Endothelial cell (in vitro differentiated cells): Measurements from ENCODE around the gene ETV4. TPM values are rescaled to one million over a fixed set of nuclear protein-coding genes. Genes with fewer than 3 reads are reported as not detected.

ENCODE experiments used
- DNase-seq: peaks from one replicate; pipeline ENCODE4 v3.0.0; 2021; ENCODE audit warnings: low spot score
- H3K27ac Mint-ChIP-seq: one replicate; pipeline ENCODE4 v1.8.0; 2021; ENCODE audit warnings: mixed read lengths, inconsistent platforms; ENCODE audit not compliant: unreplicated experiment
- H3K27me3 Mint-ChIP-seq: one replicate; pipeline ENCODE4 v1.8.0; 2021; ENCODE audit warnings: mild to moderate bottlenecking, moderate library complexity, mixed read lengths, inconsistent platforms; ENCODE audit not compliant: unreplicated experiment
- H3K36me3 Mint-ChIP-seq: one replicate; pipeline ENCODE4 v1.8.0; 2021; ENCODE audit warnings: mild to moderate bottlenecking, low read depth, mixed read lengths, inconsistent platforms; ENCODE audit not compliant: unreplicated experiment
- H3K4me1 Mint-ChIP-seq: one replicate; pipeline ENCODE4 v1.8.0; 2021; ENCODE audit warnings: mild to moderate bottlenecking, mixed read lengths, inconsistent platforms; ENCODE audit not compliant: unreplicated experiment
- H3K4me3 Mint-ChIP-seq: one replicate; pipeline ENCODE4 v1.8.0; 2021; ENCODE audit warnings: mild to moderate bottlenecking, mixed read lengths, inconsistent platforms; ENCODE audit not compliant: unreplicated experiment
- H3K9me3 Mint-ChIP-seq: one replicate; pipeline ENCODE4 v1.8.0; 2021; ENCODE audit warnings: mixed read lengths, inconsistent platforms; ENCODE audit not compliant: unreplicated experiment
- total RNA-seq: library from RNA; stranded (reverse); fragmentation: NEBNext Ultra II Directional; extraction: Animal tissue kit (Norgen Biotek cat#: 25700); gene quantifications from one replicate; pipeline ENCODE4 v1.2.1, GENCODE V29; 2021; ENCODE audit not compliant: unreplicated experiment
- TF ChIP-seq, protein P1 (sequence below): fragments of 200-600 bp; sonication (generic); IDR thresholded peaks from one replicate; pipeline ENCODE4 v1.5.0; 2021; ENCODE audit warnings: antibody characterized with exemption; ENCODE audit not compliant: unreplicated experiment

The ETV4 gene
- total RNA-seq, 1 donor from 2014 or later, result 37.1 TPM

- TF ChIP-seq, protein P1, sequence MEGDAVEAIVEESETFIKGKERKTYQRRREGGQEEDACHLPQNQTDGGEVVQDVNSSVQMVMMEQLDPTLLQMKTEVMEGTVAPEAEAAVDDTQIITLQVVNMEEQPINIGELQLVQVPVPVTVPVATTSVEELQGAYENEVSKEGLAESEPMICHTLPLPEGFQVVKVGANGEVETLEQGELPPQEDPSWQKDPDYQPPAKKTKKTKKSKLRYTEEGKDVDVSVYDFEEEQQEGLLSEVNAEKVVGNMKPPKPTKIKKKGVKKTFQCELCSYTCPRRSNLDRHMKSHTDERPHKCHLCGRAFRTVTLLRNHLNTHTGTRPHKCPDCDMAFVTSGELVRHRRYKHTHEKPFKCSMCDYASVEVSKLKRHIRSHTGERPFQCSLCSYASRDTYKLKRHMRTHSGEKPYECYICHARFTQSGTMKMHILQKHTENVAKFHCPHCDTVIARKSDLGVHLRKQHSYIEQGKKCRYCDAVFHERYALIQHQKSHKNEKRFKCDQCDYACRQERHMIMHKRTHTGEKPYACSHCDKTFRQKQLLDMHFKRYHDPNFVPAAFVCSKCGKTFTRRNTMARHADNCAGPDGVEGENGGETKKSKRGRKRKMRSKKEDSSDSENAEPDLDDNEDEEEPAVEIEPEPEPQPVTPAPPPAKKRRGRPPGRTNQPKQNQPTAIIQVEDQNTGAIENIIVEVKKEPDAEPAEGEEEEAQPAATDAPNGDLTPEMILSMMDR, result no peak
- peaks cover 31% of the 10 kb centered on the region for H3K4me1 Mint-ChIP-seq
- H3K36me3 Mint-ChIP-seq, result no peaks in the 10 kb centered on the region
- no peak overlapping the region for H3K27ac Mint-ChIP-seq
- no peaks in the 10 kb centered on the region for H3K9me3 Mint-ChIP-seq
- H3K27me3 Mint-ChIP-seq, result peaks cover 17% of the 10 kb centered on the region
- peak overlapping the region; percentile 87 for H3K4me3 Mint-ChIP-seq
- DNase-seq, result no peak
Measured at GRCh38 chr17:43547189-43547550, 1.0 kb upstream of the ETV4 start.

GRCh38 chr17:43545383-43545632 is 832 bp downstream of the ETV4 start:
- TF ChIP-seq, protein P1, result no peak

DNA sequence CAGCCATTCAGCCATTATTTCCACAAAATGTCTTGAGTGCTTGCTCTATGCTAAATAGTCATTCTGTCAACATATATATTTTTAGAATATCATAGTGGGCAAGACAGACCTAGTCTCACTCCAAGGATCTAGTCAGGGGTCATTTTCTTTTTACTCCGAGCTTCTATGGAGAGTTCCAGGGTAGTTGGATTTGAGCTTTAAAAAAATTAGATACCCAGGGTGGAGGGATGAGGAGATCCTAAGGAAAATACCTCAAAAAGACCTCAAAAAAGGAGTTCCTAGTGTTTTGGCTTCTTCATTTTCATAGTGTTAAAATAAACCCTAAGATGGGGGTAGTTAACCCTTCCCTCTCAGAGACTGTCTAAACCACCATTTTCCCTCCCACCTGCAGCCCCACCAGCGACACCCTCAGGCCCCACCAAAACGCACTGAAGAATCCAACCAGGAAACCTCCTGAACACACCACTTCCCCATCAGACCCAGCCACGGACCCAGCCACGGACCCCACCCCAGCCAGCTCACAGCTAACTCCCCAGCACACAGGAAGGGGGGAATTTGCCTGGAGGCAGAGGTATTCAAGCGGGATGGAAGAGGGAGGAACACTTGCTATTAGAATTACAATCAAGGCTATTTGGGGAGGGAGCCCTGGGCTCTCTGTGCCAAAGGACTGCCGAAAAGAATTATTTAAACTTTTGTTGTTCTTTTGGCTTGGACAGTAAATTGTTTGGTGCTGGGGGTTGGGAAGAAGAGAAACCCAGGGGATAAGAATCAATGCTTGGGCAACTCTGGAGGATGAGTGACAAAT is 2.2 kb downstream of the ETV4 start:
- H3K27me3 Mint-ChIP-seq, result peaks cover 16% of the 10 kb centered on the region
- no peak for DNase-seq
- TF ChIP-seq, protein P1, result no peak
- no peaks in the 10 kb centered on the region for H3K9me3 Mint-ChIP-seq
- no peak overlapping the region for H3K27ac Mint-ChIP-seq
- H3K4me3 Mint-ChIP-seq, result peak overlapping the region; percentile 90
- H3K36me3 Mint-ChIP-seq, result no peaks in the 10 kb centered on the region
- peaks cover 52% of the 10 kb centered on the region for H3K4me1 Mint-ChIP-seq

More at GRCh38 chr17:43545383-43545632, 832 bp downstream of the ETV4 start:
- DNase-seq, result no peak
- Mint-ChIP-seq H3K27me3 (peaks cover 16% of the 10 kb centered on the region), H3K27ac (no peak overlapping the region), H3K4me1 (peaks cover 44% of the 10 kb centered on the region), H3K36me3 (no peaks in the 10 kb centered on the region), H3K4me3 (peak overlapping the region; percentile 90), H3K9me3 (no peaks in the 10 kb centered on the region)

- Mint-ChIP-seq H3K9me3 (no peaks in the 10 kb centered on the region), H3K27ac (no peak overlapping the region), H3K27me3 (peaks cover 16% of the 10 kb centered on the region), H3K36me3 (no peaks in the 10 kb centered on the region), H3K4me3 (no peak overlapping the region), H3K4me1 (peaks cover 57% of the 10 kb centered on the region)
- TF ChIP-seq, protein P1, result no peak
- DNase-seq, result no peak
Measured at GRCh38 chr17:43543300-43543699, 2.8 kb downstream of the ETV4 start.

- peaks cover 58% of the 10 kb centered on the region for H3K4me1 Mint-ChIP-seq
Measured at GRCh38 chr17:43542859-43543258, 3.3 kb downstream of the ETV4 start.

More at GRCh38 chr17:43542859-43543258, 3.3 kb downstream of the ETV4 start:
- Mint-ChIP-seq H3K27me3 (peaks cover 16% of the 10 kb centered on the region), H3K9me3 (no peaks in the 10 kb centered on the region), H3K4me3 (no peak overlapping the region), H3K36me3 (no peaks in the 10 kb centered on the region), H3K27ac (no peak overlapping the region)
- TF ChIP-seq, protein P1, result no peak
- no peak for DNase-seq
